CD4-positive, alpha-beta T cell treated with Interleukin-1 beta for 1 hour (primary cell): Measurements from ENCODE around the gene DPYSL5.
"Not testable (repeated sequence)": the region's sequence is repeated elsewhere in the genome, so short reads cannot be mapped to it uniquely, and the experiment has no call there.

Experiments
- DNase-seq, 2 donors: peaks; one replicate each; pipeline ENCODE4 v3.0.0-alpha.2; 2020 to 2022

The DPYSL5 gene

DNA sequence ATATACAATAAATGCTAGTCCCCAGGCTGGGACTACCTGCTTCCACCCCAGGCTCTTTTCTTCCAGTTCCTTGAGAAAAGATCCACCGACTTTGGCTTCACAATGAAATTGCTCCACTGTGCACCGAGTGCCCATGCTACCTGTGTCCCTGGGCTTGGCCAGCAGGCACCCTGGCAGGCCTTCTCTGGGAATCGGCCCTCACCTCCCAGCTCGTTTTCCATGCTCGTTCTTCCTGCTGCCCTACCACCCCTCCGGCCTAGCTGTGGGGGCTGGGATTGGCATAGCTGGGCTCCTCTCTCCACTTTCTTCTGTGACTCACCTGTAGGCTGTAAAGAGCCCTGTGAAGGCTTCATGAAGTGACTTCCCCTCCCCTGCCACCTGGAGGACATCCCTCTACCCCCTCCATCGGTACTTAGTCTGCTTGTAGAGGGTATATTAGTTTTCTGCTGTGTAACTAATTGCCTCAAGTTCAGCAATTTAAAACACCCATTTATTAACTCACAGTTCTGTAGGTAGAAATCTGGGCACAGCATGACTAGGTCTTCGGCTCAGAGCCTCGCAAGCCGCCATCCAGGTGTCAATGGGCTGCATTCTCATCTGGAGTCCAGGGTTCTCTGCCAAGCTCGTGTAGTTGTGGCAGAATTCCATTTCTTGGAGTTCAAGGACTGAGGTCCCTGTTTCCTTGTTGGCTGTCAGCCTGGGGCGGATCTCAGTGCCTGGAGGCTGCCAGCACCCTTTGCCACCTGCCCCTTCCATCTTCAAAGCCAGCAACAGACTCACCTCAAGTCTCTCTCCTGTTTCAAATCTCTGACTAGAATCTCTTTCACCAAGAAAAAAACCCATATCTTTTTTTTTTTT, 57.6 kb downstream of the DPYSL5 start:
- no peak for DNase-seq

DNA sequence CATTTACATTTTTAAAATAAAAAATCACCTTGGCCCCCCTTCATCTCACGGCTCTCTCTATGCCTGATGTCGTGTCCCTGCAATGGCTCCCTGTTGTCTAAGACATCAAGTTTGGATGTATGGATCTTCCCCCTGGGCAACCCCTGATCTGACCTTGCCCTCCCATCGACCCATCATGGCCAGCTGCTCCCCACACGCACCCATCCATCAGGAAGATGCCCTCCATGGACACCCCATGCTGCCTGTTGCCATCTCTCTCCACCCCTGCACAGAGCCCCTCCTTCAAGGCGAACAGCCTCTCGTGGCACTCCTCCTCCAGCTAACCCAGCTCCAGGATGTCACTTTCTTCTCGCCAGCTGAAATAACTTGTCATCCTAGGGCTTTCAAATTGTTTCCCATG, 59.5 kb downstream of the DPYSL5 start:
- DNase-seq = no peak

DNA sequence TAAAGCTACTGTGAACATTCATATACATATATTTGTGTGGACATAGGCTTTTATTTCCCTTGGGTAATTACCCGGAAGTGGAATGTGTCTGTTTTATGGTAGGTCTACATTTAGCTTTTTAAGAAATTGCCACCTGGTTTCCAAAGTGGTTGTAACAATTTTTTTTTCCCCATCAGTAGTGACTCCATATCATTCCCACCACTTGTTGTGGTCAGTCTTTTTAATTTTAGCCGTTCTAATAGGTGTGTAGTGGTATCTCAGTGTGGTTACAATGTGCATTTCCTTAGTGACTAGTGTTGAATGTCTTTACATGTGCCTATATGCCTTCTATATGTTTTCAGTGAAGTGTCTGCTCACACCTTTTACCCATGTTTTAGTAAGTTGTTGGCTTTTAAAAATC, 62.2 kb downstream of the DPYSL5 start:
- DNase-seq = no peak

DNA sequence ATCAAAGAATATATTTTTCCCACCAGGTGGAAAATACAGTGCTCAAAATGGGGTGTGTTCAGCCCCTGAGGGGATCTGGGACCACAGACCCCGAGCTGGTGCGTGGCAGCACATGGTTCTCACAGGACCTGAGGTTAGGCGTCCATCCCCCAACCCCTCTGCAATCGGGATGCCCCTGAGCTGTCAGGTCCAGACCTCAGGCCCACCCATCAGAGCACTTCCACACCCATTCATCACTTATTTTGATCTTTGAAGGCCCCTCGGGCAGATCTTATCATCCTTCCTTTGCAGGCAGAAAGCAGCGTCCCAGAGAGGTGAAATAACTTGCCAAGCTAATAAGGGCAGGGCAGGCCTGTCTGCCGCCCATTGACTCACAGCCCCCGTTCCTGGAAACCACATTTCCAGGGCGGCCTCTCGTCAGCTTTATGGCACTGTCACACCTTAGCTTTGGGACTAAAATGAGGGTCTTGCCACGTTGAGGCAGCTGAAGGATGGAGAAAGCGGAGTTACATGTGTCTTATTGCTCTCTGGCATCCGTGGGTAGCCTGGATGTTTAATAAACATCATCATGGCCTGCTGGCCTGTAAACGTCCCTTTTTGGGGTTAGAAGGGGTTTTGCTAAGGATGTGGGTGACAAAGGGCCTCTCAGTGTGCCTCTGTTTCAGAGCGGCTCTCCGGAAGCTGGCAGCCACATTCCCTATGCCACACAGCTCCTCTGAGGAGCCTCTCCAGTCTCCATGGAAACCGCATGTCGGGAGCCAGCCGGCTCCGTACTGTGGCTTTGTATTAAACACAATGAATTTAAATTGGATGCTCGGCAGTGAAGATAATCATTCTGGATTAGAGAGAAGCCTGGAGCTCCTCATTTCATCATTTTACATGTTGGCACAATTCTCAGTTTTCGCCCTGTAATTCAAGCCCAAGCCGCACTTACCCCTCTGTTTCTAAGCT, 64.3 kb downstream of the DPYSL5 start:
- no peak for DNase-seq

DNA sequence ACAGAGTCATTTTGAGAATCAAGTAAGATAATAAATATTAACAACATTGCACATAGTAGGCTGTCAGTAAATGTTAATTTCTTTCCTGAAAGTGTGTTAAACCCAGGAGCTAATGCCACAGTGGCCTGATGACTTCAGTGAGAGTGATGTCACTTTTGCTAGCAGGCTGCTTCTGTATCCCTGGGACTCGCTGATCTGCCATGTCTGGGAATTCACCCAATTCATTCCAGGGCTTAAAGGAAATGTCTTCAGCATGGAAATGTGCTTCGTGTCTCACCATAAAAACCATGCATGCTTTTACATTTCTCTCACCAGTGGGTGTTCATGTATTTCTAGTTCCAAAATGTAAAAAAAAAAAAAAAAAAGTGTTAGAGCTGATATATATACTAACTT, 65.7 kb downstream of the DPYSL5 start:
- DNase-seq = no peak

DNA sequence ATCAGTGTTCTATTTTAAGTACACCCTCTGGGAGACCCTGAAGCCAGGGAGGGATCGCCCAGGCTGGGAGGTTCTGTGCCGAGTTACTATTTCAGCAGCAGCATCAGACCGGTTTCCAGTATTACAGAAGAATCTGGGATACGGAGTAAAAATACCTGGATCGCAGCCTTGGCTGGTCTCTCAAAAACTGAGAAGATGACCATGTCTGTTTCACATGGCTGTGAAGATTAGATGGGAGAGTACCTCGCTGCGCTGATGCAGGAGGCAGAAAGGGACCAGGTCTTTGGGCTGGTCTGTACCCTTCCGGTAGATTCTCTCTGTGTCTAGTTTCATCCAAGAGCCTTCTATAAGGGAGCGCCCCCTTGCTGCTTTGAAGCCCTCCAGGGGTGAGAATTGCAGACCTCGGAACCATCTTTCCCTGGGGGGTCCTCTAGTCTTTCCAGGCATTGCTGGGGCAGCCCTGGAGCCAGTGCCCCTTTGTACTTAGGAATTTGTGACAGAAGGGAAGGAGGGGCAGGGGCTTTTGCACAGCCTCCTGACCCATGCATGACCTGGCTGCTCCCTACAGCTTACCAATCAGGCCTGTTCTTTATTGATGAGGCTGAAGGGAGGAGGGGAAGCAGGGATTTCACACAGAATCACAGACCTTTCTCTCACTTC, 66.2 kb downstream of the DPYSL5 start:
- DNase-seq = no peak

DNA sequence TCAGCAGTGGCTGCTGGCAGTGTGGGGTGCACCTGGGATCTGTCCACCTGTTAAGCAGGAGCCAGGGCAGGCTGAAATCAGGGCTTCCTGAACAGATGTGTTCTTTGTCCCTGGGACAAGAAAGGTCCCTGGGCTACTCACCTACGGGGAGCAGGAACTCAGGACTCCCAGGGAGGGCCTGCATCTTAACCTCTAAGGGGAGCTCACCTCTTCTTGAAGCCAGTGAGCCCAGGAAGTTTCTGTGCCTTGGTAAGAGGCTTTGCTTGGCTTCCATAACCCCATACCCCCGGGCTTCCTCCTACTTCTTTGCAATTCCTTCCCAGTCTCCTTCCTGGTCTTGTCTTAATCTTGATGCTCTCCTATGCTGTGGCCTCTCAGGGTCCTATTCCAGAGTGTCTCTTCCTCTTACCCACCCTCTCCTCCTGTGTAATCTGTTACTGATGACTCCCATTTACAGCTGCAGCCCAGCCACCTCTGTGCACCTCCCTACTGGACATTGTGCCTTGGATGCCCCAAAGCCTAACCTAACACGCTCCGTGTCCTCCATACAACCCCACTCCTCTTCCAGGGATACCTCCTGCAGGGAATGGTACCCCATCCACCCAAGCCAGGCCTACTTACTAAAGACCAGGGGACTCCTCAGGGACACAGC, 66.9 kb downstream of the DPYSL5 start:
- no peak for DNase-seq

DNA sequence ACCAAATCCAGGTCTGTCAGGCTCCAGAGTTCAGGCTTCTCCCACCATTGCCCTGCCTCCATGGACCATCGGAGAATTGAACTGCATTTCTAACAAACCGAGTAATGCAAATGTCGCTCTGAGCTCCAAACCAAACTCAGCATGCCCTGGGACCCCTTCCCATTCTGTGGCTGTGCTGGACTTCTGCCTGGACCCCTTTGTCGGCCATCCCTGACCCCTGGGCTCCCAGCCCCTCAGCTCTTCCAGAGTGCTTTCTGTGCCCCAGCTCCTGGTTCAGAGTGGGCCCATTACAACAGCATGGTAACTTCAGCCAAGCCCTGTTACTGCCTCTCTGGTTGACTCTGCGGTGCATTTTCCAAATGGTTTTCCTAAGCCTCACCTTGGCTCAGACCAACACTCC, 67.4 kb downstream of the DPYSL5 start:
- DNase-seq = no peak

DNA sequence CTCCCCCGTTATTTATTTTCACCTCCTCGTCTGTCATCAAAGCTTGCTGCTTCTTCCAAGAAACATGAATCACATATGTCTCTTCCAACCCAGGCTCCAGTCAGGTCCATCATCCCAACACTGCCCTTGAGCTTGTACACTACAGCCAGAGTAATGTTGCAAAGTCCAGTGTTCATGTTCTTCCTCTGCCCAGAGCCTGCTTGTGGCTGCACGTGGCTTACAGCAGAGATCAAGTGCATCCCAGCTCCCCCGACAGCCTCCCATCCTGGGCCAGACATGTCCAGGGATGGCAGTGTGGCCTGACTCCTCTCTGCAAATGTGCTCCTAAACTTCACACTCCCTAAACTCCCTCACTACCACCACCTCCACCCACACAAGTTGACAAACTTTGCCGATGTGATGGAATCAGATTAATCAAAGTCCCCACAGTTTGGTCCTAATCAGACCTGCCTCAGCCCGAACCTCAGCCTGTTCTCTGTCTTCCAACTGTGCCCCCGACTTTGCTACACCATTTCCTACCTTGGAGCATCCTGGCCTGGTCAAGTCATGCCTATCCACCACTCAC, 68.3 kb downstream of the DPYSL5 start:
- DNase-seq = no peak

DNA sequence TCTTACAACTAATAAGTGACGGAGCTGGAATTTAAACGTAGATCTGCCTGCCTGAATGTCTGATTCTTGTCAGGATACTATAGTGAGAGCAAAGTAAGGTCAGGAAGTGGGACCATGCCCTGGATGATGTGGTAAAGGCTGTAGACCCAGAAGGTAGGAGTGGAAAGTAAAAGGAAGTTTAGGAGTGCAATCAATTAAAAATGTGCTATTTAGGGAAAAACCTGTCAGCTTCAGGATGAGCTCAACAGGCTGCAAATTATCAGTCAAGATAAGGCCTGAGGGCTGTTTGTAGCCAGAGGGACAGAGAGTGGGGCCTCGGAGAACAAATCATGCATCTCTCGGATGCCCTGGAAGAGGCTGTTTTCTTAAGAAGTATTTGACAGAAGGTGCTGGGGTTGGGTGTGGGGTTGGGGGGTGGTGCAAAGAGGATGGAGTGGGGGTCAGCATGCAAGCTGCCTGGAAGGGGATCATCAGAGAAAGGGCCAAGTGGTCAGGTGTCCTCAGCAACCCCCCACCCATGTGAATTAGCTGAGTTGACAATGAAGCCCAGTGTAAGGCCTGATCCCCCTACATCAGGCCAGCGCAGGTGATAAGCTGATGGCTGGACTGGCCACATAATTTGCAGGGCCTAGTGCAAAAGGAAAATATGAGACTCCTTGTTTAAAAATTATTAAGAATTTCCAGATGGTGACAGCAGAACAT, 69.4 kb downstream of the DPYSL5 start:
- no peak for DNase-seq

DNA sequence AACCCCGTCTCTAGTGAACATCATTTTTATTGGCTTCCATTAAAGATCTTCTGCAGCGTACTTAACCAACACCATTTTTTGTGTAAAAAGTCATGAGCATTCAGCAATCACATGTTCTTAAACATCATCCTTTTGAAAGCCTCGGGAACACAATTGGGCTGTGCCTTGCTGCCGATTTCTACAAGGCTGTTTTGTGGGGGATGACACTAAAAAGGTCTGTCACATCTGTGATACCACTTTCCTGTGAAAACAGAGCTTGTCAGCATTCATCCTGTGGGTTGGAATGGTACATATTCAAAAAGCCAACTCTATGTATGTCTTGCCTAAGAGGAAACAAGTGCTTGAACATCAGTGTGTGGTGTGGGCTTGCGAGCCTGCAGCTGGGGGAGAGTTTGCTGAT, 73.4 kb downstream of the DPYSL5 start:
- DNase-seq = no peak

DNA sequence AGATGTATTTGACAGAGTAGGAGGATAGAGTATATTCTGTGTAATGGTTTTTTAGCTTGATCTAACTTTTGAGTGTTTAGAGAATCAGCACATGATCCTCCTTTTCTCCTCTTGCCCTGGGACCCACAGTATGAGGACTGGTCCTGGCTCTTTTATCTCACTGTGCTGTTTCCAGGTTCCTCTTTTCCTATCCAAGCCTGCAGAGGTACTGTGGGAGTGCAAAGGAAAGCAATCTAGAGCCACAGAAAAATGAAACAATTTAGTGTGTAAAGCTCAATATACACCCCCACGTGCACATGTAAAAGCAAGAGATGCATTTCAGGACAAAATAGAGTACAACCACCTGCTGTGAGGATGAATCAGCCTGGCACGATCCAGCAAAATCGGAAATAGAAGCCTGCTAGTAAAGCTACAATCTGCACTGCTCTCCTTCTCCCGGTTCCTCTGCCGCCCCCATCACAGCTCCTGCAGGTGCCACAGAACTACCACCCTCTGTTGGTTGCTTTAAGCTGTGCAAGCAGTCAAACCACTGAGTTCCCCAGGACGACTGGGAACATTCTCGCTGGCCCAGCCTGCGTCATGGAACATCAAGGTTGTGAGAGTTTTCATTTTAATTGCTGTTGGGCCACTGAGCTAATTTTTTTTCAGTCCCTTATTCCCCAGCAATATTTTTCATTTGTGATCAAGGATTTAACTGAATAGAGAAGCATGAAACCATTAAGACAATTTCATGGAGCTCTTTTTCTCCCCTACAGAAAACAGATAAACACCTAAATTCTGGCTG, 74.7 kb downstream of the DPYSL5 start:
- DNase-seq = peak; percentile 21 to 26

DNA sequence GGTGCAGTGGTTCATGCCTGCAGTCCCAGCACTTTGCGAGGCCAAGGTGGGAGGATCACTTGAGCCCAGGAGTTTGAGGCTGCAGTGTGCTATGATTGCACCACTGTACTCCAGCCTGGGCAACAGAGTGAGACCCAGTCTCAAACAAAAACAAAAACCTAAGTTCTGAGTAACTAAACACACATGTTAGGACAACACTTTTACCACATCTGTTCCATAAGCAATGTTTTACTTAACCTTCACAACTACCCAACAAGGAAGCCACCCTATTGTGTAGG, 75.2 kb downstream of the DPYSL5 start:
- not testable (repeated sequence) for DNase-seq

DNA sequence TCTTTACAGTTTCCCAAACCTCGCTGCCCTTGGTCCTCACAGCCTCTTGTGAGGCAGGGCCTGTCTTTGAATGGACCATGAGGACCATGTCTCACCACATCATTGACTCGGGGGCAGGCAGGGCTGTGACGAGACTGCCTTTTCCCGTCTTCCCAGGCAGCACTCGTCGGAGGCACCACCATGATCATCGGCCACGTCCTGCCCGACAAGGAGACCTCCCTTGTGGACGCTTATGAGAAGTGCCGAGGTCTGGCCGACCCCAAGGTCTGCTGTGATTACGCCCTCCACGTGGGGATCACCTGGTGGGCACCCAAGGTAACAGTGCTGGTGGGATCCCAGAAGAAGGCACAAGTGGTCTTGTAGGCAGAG, 76.8 kb downstream of the DPYSL5 start:
- no peak for DNase-seq

DNA sequence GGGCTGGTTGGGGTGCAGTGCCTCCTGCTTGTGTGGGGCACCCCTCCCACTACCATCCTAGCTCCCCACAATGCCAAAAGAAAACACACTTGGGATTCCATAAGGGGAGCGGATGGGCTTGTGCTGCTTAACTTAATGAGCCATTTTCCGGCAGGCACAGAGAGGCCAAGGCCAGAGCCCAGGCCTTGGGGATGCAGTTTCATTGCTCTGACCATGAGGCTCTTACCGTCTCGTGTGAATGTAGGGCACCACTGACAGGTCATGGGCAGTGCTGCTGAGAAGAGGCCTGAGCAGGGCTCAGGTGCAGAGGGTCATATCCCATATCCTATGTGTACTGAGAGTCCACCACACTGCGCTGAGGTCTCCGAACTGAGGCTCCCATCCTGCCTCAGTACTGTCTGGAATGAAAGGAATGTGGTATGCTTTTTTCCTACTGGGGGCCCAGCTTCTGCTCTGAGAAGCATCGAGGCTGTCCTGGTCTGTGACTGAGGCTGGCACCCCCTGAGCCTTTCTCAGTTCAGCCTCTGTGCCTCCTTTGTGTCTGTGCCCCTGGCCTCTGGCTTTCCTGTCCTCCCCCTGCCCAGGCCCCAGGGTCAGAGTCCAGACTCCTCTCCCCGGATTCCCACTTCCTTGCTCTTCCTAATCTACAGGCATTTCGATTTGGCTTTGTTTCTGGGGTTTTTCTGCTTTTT, 77.3 kb downstream of the DPYSL5 start:
- DNase-seq = no peak

DNA sequence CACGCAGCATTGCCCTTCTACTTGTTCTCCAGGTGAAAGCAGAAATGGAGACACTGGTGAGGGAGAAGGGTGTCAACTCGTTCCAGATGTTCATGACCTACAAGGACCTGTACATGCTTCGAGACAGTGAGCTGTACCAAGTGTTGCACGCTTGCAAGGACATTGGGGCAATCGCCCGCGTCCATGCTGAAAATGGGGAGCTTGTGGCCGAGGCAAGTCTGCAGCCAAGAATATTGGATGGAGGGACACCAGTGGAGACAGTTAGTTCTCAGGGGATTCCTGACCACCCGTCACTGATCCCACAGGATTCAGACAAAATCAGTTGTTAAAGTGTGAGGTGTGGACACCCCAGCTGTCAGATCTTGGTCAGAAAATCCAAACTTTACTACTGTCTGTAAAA, 79.3 kb downstream of the DPYSL5 start:
- no peak for DNase-seq

DNA sequence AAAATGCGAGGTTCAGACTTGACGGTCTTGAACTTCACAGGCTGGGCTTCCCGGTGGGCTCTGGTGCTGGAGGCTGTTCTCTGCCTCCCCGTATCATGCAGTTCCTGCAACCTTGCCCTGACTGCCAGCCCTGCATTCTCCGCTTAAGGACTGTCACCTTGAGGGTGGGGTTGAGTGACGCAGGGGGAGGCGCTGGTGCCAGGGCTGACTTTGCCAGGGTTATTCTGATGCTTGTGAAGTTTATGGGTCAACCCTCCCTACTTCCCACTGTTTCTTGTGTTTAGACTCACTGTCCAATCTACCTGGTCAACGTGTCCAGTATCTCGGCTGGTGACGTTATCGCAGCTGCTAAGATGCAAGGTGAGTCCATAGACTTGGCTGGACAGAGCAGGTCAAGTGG, 85.0 kb downstream of the DPYSL5 start:
- no peak for DNase-seq

DNA sequence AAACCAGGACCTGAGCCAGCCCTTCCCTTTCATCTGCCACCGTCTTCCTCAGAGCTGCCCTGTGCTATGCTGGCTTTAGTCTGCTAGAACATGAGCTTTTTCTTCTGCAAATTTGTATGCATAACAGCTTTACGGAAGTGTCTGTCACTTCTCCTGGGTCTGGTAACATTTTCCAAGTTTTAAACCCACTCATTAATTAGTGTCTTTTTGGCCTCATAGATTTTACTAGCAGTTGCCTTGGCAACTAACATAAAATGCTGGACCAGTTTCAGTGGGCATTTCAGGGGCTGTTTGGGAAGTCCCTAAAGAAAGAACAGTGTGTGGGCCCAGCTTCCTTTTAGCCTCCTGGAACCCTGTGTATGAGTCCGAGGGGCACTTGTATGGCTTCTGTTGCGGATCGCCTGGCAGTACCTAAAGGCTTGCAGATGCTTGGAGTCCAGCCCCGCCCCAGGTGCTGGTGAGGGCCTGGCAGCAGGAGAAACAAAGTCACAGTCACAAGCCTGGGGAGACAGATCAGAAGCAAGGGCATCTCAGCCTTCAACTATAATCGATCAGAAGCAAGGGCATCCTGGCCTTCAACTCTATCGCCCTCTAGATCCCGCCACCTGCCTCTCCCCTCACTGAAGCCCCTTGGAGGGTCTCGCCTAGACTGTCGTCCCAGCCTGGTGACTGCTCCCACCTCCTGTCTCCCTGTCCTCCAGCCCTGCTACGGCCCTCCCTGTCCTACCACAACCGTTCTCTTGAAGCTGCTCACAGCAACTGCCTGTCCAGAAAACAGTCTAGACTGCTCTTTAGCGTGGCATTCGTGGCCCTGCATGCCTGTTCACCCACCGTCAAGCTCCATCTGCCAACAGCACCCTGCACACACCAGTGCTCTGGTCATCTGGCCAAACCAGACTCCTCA, 85.8 kb downstream of the DPYSL5 start:
- no peak for DNase-seq

DNA sequence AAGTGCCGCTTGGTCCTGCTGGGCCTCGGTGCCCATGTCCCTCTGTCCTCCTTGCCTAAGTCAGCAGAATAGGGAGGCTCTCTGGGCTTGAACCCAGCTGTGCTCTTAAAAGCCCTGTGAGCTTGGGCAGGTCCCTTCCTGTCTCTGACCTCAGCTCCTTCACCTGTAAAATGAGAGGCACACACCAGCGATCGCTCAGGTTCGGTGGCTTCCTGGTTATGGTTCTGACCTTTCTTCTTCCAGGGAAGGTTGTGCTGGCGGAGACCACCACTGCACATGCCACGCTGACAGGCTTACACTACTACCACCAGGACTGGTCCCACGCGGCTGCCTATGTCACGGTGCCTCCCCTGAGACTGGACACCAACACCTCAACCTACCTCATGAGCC, 86.4 kb downstream of the DPYSL5 start:
- no peak for DNase-seq

DNA sequence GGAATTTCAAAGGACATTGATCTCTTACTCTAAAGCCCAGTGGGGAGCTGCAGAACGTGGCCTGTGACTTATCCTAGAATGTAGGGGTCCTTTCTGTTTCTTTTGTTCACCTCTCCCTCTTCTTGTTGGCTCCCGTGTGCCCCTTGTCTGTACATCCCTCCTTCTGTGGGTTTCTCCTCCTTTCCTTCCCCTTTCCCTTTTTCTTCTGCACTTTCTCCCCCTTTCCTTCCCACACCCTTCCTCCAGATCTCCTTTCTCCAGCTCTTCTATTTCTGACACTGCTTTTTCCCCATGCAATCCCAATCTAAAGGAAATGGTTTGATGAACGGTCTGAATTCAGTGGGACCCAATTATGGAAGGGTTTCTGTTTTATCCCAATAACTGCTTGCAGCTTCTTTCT, 87.1 kb downstream of the DPYSL5 start:
- DNase-seq = no peak
